ENCODE data around the gene RAB6B.

DNA sequence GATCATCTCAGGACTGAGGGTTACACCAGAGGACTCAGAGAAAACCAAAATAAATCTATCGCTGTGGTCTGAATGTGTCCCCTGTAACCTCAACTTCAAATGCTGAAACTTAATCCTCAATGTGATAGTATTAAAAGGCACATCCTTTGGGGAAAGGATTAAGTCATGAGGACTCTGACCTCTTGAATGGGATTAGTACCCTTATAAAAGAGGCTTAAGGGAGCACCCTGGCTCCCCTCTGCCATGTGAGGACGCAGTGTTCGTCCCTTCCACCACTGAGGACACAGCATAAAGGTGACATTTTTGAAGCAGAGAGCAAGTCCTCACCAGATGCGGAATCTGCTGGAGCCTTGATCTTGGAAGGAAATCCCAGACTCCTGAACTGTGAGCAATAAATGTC is 50.6 kb downstream of the RAB6B start:
- TF ChIP-seq, protein P1, sequence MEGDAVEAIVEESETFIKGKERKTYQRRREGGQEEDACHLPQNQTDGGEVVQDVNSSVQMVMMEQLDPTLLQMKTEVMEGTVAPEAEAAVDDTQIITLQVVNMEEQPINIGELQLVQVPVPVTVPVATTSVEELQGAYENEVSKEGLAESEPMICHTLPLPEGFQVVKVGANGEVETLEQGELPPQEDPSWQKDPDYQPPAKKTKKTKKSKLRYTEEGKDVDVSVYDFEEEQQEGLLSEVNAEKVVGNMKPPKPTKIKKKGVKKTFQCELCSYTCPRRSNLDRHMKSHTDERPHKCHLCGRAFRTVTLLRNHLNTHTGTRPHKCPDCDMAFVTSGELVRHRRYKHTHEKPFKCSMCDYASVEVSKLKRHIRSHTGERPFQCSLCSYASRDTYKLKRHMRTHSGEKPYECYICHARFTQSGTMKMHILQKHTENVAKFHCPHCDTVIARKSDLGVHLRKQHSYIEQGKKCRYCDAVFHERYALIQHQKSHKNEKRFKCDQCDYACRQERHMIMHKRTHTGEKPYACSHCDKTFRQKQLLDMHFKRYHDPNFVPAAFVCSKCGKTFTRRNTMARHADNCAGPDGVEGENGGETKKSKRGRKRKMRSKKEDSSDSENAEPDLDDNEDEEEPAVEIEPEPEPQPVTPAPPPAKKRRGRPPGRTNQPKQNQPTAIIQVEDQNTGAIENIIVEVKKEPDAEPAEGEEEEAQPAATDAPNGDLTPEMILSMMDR (conservative IDR thresholded peaks at IDR 0.05 in 1 of 2, IDR thresholded peaks at IDR 0.05 in 1 of 2; ENCODE audit: low read depth in 1 of 2, low read length in 2 of 2): no peak
- TF ChIP-seq EZH2 (IDR thresholded peaks at IDR 0.05; ENCODE audit: low read length, missing control alignments): no peak
